H1 (cell line): ENCODE results near the gene SH3PXD2A. TPM values are rescaled to one million over a fixed set of nuclear protein-coding genes. Genes with fewer than 3 reads are reported as not detected.

Source experiments
- CTCF ChIA-PET: fragments of 300-600 bp; sonication (Branson Sonifier 250); formaldehyde crosslinking; loops from one replicate; lab custom pipeline; 2021; ENCODE audit not compliant: partially characterized antibody; lab: Charles Lee
- POLR2A ChIA-PET: fragments of 300-600 bp; sonication (Branson Sonifier 250); formaldehyde crosslinking; loops from one replicate; lab custom pipeline; 2021; ENCODE audit warnings: inconsistent platforms; ENCODE audit not compliant: partially characterized antibody; lab: Charles Lee
- DNase-seq, 2 experiments: peaks; one replicate each; pipeline versions ENCODE4 v3.0.0 to v3.0.0-alpha.2; 2010 to 2022; ENCODE audit warnings: low spot score in 2 of 2, low read depth in 1 of 2, mixed read lengths in 1 of 2
- FAIRE-seq: peaks from 2 replicates; lab custom pipeline; 2011; peaks lifted over from hg19 to GRCh38; lab: Jason Lieb, UNC
- H2AFZ ChIP-seq: 2 replicates; pipeline ENCODE4 v1.8.1; 2012; ENCODE audit warnings: low read length, inconsistent platforms
- H2AK5ac ChIP-seq: 2 replicates; pipeline ENCODE4 v1.6.1; 2013; ENCODE audit warnings: low read depth, low read length
- H2BK120ac ChIP-seq: replicated peaks from 2 replicates; pipeline ENCODE3; 2013; ENCODE audit warnings: low read depth, low read length, inconsistent platforms
- H2BK12ac ChIP-seq: 2 replicates; pipeline ENCODE4 v1.6.1; 2013; ENCODE audit warnings: low read depth, low read length
- H2BK15ac ChIP-seq: 2 replicates; pipeline ENCODE4 v1.6.1; 2013; ENCODE audit warnings: low read length
- H2BK20ac ChIP-seq: 2 replicates; pipeline ENCODE4 v1.6.1; 2013; ENCODE audit warnings: low read length
- H2BK5ac ChIP-seq: 2 replicates; pipeline ENCODE4 v1.6.1; 2013; ENCODE audit warnings: low read depth, low read length
- H3K14ac ChIP-seq: 2 replicates; pipeline ENCODE4 v1.6.1; 2013; ENCODE audit warnings: inconsistent platforms; ENCODE audit not compliant: insufficient read length
- H3K18ac ChIP-seq: 2 replicates; pipeline ENCODE4 v1.6.1; 2013; ENCODE audit warnings: low read length; ENCODE audit errors: extremely low read depth
- H3K23ac ChIP-seq: 2 replicates; pipeline ENCODE4 v1.6.1; 2013; ENCODE audit warnings: inconsistent platforms; ENCODE audit not compliant: insufficient read length
- H3K23me2 ChIP-seq: 2 replicates; pipeline ENCODE4 v1.6.1; 2013; ENCODE audit warnings: low read depth, low read length
- H3K27ac ChIP-seq: 2 replicates; pipeline ENCODE4 v1.6.1; 2011; ENCODE audit warnings: low read depth, low read length, inconsistent platforms
- H3K27me3 ChIP-seq, 4 experiments: replicated peaks in 1 of 4; 1 replicate in 1 of 4; 2 replicates in 3 of 4; pipeline versions ENCODE4 v1.6.1 to v1.8.1; 2011 to 2013; ENCODE audit warnings: low read length in 3 of 4, mild to moderate bottlenecking in 3 of 4, inconsistent platforms in 2 of 4, mixed read lengths in 2 of 4, moderate library complexity in 1 of 4; ENCODE audit not compliant: control insufficient read depth in 3 of 4, insufficient read depth in 3 of 4; ENCODE audit errors: extremely low read depth in 1 of 4
- H3K36me3 ChIP-seq, 4 experiments: 2 replicates each; pipeline versions ENCODE4 v1.6.1 to v1.8.1; 2011 to 2013; ENCODE audit warnings: mild to moderate bottlenecking in 4 of 4, low read length in 3 of 4, moderate library complexity in 2 of 4, control low read depth in 1 of 4, inconsistent platforms in 1 of 4; ENCODE audit not compliant: insufficient read depth in 4 of 4, control insufficient read depth in 2 of 4
- H3K4ac ChIP-seq: replicated peaks from 2 replicates; pipeline ENCODE3; 2013; ENCODE audit warnings: low read length, low read depth, mixed read lengths, inconsistent platforms; ENCODE audit not compliant: insufficient read length
- H3K4me1 ChIP-seq, 4 experiments: replicated peaks in 1 of 4; 1 replicate in 1 of 4; 2 replicates in 3 of 4; pipeline versions ENCODE4 v1.6.1 to v1.8.1; 2011 to 2013; ENCODE audit warnings: low read length in 3 of 4, inconsistent platforms in 2 of 4, mixed read lengths in 1 of 4; ENCODE audit not compliant: insufficient read depth in 4 of 4, control insufficient read depth in 3 of 4
- H3K4me2 ChIP-seq, 2 experiments: 2 replicates each; pipeline versions ENCODE4 v1.6.1 to v1.8.1; 2011 to 2013; ENCODE audit warnings: low read depth in 2 of 2, low read length in 2 of 2, control low read depth in 1 of 2, inconsistent platforms in 1 of 2, mild to moderate bottlenecking in 1 of 2; ENCODE audit not compliant: insufficient read depth in 1 of 2
- H3K4me3 ChIP-seq, 4 experiments: fragments of 200-600, 300-600 bp in 1 of 4; sonication (generic), shearing (Covaris generic), sonication (Bioruptor Twin) in 1 of 4; 2 replicates each; pipeline versions ENCODE4 v1.5.1 to v1.8.1; 2011 to 2016; ENCODE audit warnings: low read length in 4 of 4, low read depth in 3 of 4, control low read depth in 2 of 4, inconsistent platforms in 2 of 4, mild to moderate bottlenecking in 2 of 4, mixed read lengths in 1 of 4, moderate library complexity in 1 of 4; ENCODE audit not compliant: insufficient read depth in 2 of 4; ENCODE audit errors: extremely low read depth in 1 of 4
- H3K56ac ChIP-seq: replicated peaks from 2 replicates; pipeline ENCODE3; 2013; ENCODE audit warnings: low read depth, mild to moderate bottlenecking, mixed read lengths, low read length, inconsistent platforms; ENCODE audit not compliant: insufficient read length
- H3K79me1 ChIP-seq: 2 replicates; pipeline ENCODE4 v1.6.1; 2013; ENCODE audit warnings: low read depth, low read length, control low read depth
- H3K79me2 ChIP-seq, 2 experiments: 2 replicates each; pipeline versions ENCODE4 v1.6.1 to v1.8.1; 2012 to 2013; ENCODE audit warnings: low read length in 2 of 2, mild to moderate bottlenecking in 2 of 2, inconsistent platforms in 1 of 2; ENCODE audit not compliant: insufficient read depth in 2 of 2, control insufficient read depth in 1 of 2
- H3K9ac ChIP-seq, 4 experiments: replicated peaks in 1 of 4; 1 replicate in 1 of 4; 2 replicates in 3 of 4; pipeline versions ENCODE4 v1.6.1 to v1.8.1; 2011 to 2013; ENCODE audit warnings: low read depth in 3 of 4, low read length in 3 of 4, control low read depth in 2 of 4, mild to moderate bottlenecking in 2 of 4, moderate library complexity in 2 of 4, inconsistent platforms in 1 of 4; ENCODE audit errors: extremely low read depth in 1 of 4
- H3K9me3 ChIP-seq, 2 experiments: 2 replicates each; pipeline versions ENCODE4 v1.6.1 to v1.8.1; 2012 to 2013; ENCODE audit warnings: mild to moderate bottlenecking in 2 of 2, moderate library complexity in 2 of 2, control low read depth in 1 of 2, inconsistent platforms in 1 of 2, low read depth in 1 of 2, low read length in 1 of 2, mixed read lengths in 1 of 2; ENCODE audit not compliant: insufficient read depth in 2 of 2
- H4K20me1 ChIP-seq, 2 experiments: replicated peaks in 1 of 2; 2 replicates each; pipeline versions ENCODE3 to v1.8.1; 2011 to 2013; ENCODE audit warnings: inconsistent platforms in 2 of 2, low read length in 2 of 2, mild to moderate bottlenecking in 1 of 2; ENCODE audit not compliant: insufficient read depth in 2 of 2, control insufficient read depth in 1 of 2
- H4K5ac ChIP-seq: 2 replicates; pipeline ENCODE4 v1.6.1; 2013; ENCODE audit warnings: low read length, low read depth, mixed read lengths, inconsistent platforms; ENCODE audit not compliant: insufficient read length
- H4K8ac ChIP-seq: 2 replicates; pipeline ENCODE4 v1.8.0; 2013; ENCODE audit warnings: mild to moderate bottlenecking, moderate library complexity, low read length, inconsistent platforms; ENCODE audit not compliant: insufficient read depth; ENCODE audit errors: extremely low read depth
- H4K91ac ChIP-seq: replicated peaks from 2 replicates; pipeline ENCODE3; 2013; ENCODE audit warnings: low read length, mixed read lengths, inconsistent platforms; ENCODE audit not compliant: insufficient read length
- BACH1 ChIP-seq: IDR thresholded peaks from 2 replicates; pipeline ENCODE4 v1.6.1; 2012; ENCODE audit warnings: low read length, improper control_type of control experiment
- CBX8 ChIP-seq: fragments of 300-800, 300-1000 bp; sonication (generic); IDR thresholded peaks from 2 replicates; pipeline ENCODE4 v1.7.1; 2016; ENCODE audit warnings: low read depth, low read length, borderline replicate concordance
- CEBPB ChIP-seq: IDR thresholded peaks from 2 replicates; pipeline ENCODE4 v1.6.1; 2012; ENCODE audit warnings: low read depth, low read length
- CHD1 ChIP-seq: IDR thresholded peaks from 2 replicates; pipeline ENCODE4 v1.6.1; 2012; ENCODE audit warnings: low read depth, low read length, improper control_type of control experiment
- HDAC2 ChIP-seq, 2 experiments: fragments of 300-600 bp in 1 of 2; sonication (generic) in 1 of 2; IDR thresholded peaks; 2 replicates each; pipeline ENCODE4 v1.6.1; 2011 to 2012; ENCODE audit warnings: low read depth in 2 of 2, low read length in 2 of 2, mild to moderate bottlenecking in 2 of 2, moderate library complexity in 2 of 2, borderline replicate concordance in 1 of 2, inconsistent platforms in 1 of 2
- KDM4A ChIP-seq: IDR thresholded peaks from one replicate; pipeline ENCODE4 v1.7.1; 2012; ENCODE audit warnings: low read depth, mild to moderate bottlenecking, moderate library complexity, low read length, inconsistent platforms; ENCODE audit not compliant: severe bottlenecking
- MAFK ChIP-seq: IDR thresholded peaks from 2 replicates; pipeline ENCODE4 v1.6.1; 2012; ENCODE audit warnings: low read depth, mild to moderate bottlenecking, improper control_type of control experiment, low read length
- PHF8 ChIP-seq: fragments of 200-600 bp; sonication (generic); conservative IDR thresholded peaks from 2 replicates; pipeline ENCODE4 v1.7.1; 2012; ENCODE audit warnings: low read depth, mild to moderate bottlenecking, inconsistent platforms, low read length, moderate library complexity
- SAP30 ChIP-seq: fragments of 300-600 bp; sonication (generic); IDR thresholded peaks from 2 replicates; pipeline ENCODE4 v1.7.1; 2012; ENCODE audit warnings: low read length, moderate library complexity, mild to moderate bottlenecking, inconsistent platforms; ENCODE audit not compliant: insufficient read depth, insufficient replicate concordance
- SIX5 ChIP-seq: IDR thresholded peaks from 2 replicates; pipeline ENCODE4 v1.6.1; 2011; ENCODE audit warnings: mild to moderate bottlenecking, low read depth, low read length
- TAF1 ChIP-seq: IDR thresholded peaks from 2 replicates; pipeline ENCODE4 v1.6.1; 2011; ENCODE audit warnings: mild to moderate bottlenecking, low read depth, low read length
- TCF12 ChIP-seq: IDR thresholded peaks from 2 replicates; pipeline ENCODE4 v1.6.1; 2011; ENCODE audit warnings: low read depth, mild to moderate bottlenecking, low read length
- TEAD4 ChIP-seq: IDR thresholded peaks from 2 replicates; pipeline ENCODE4 v1.6.1; 2012; ENCODE audit warnings: low read depth, low read length, inconsistent platforms, mixed read lengths
- WGBS, 2 experiments: shearing (Covaris generic) in 1 of 2; methylation state at CpG; one replicate each; pipeline versions ENCODE4 v1.1.6 to v1.1.7; 2013 to 2015; ENCODE audit warnings: low lambda C conversion rate in 2 of 2, mixed read lengths in 2 of 2, inconsistent platforms in 1 of 2, low coverage in 1 of 2, missing lambda C conversion rate in 1 of 2; ENCODE audit not compliant: insufficient replicate concordance in 2 of 2, insufficient coverage in 1 of 2, insufficient read length in 1 of 2; ENCODE audit errors: extremely low coverage in 1 of 2, missing lambda C conversion rate in 1 of 2; 5-methylcytosine and 5-hydroxymethylcytosine counted together
- polyA plus RNA-seq, 7 experiments: library from polyadenylated mRNA; depleted of rRNA in 3 of 7; stranded (reverse) in 5 of 7; unstranded in 2 of 7; fragments of >200 nt in 5 of 7; fragments of 200-250 nt in 2 of 7; gene quantifications; 1 replicate in 5 of 7; 2 replicates in 1 of 7; 4 replicates in 1 of 7; pipeline versions ENCODE4 v1.2.1 to v1.2.3, GENCODE V29; 2011 to 2013; ENCODE audit warnings: missing spikeins in 2 of 7, mixed read lengths in 2 of 7
- total RNA-seq: library from RNA; stranded (reverse); fragmentation: NEBNext Ultra II Directional; extraction: Animal tissue kit (Norgen Biotek cat#: 25700); gene quantifications from 2 replicates; pipeline ENCODE4 v1.2.1, GENCODE V29; 2021
- TF ChIP-seq, protein P1 (sequence below): IDR thresholded peaks from 2 replicates; pipeline ENCODE4 v1.6.1; 2011; ENCODE audit warnings: low read depth, mild to moderate bottlenecking, low read length; ENCODE audit not compliant: insufficient read depth

SH3PXD2A gene
- total and polyA plus RNA-seq, 2 of the 8 experiments (the other 6 are each of a cell fraction or from before 2014, with no cell fraction given), result 5.4 to 16.3 TPM

GRCh38 chr10:103829278-103829677, 26.1 kb downstream of the SH3PXD2A start:
- Histone ChIP-seq H3K9ac (no peak overlapping the region), H3K4me3 (no peak overlapping the region), H3K4me2 (no peak overlapping the region), H3K18ac (no peak overlapping the region), H3K23ac (no peak overlapping the region), H3K4ac (no peak overlapping the region), H3K79me1 (no peaks in the 10 kb centered on the region), H3K9me3 (0 out of 4 replicates have a peak, but pooled peaks cover 0 to 5% of the 10 kb centered on the region in 2 experiments), H3K56ac (no peak overlapping the region), H2AFZ (no peak overlapping the region), H4K20me1 (no peaks in the 10 kb centered on the region), H2BK20ac (no peak overlapping the region), H2BK12ac (no peak overlapping the region), H2BK15ac (peak overlapping the region; percentile 24; the same call in 1 of the 2 replicates), H3K14ac (no peak overlapping the region), H2BK5ac (no peak overlapping the region; the same call in 1 of the 2 replicates), H3K79me2 (no peaks in the 10 kb centered on the region), H3K4me1 (peaks cover 6 to 11% (median 7%) of the 10 kb centered on the region in 4 experiments; a peak in 6 of 7 replicates), H3K23me2 (no peaks in the 10 kb centered on the region), H4K91ac (no peak overlapping the region), H2BK120ac (no peak overlapping the region), H2AK5ac (no peak overlapping the region), H3K36me3 (no peaks in the 10 kb centered on the region), H3K27ac (no peak overlapping the region), H4K8ac (no peak overlapping the region), H4K5ac (no peak overlapping the region), H3K27me3 (no peaks in the 10 kb centered on the region)
- no peak for FAIRE-seq
- DNase-seq, result no peak
- 90% methylated on average over 6 of the region's 6 CpGs; no CpG with 5 or more reads in 1 of the 2 experiments for WGBS, 2 experiments
- ChIA-PET POLR2A (interaction anchor here (0.6 kb wide), 1 partner anchor 582 kb away, joined by 3 read pairs; no protein-coding TSS in a partner anchor), CTCF (interaction anchor here (0.9 to 1.2 kb wide), 5 partner anchors 15 to 121 kb away, joined by 3 to 4 read pairs (median 3); no protein-coding TSS in a partner anchor)
- TF ChIP-seq BACH1, result no peak
- no peak for TF ChIP-seq TCF12
- TF ChIP-seq TEAD4, result no peak
- no peak for TF ChIP-seq MAFK
- no peak for TF ChIP-seq SAP30
- TF ChIP-seq CHD1, result no peak
- no peak for TF ChIP-seq HDAC2 (IDR thresholded peaks at IDR 0.05; ENCODE audit: borderline replicate concordance in 1 of 2, low read depth in 2 of 2, low read length in 2 of 2)
- TF ChIP-seq, protein P1, sequence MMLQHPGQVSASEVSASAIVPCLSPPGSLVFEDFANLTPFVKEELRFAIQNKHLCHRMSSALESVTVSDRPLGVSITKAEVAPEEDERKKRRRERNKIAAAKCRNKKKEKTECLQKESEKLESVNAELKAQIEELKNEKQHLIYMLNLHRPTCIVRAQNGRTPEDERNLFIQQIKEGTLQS, result no peak
- no peak for TF ChIP-seq CEBPB
- no peak for TF ChIP-seq CBX8
- no peak for TF ChIP-seq TAF1
- TF ChIP-seq PHF8, result no peak
- no peak for TF ChIP-seq KDM4A
- TF ChIP-seq SIX5, result no peak
